Activated B cell treated with CpG ODN at 0.5 μM for 24 hours (primary cell): ENCODE results near the gene CEL. TPM values are rescaled to one million over a fixed set of nuclear protein-coding genes. Genes with fewer than 3 reads are reported as not detected.

Experiments used
- ATAC-seq: fragments of 200-7000 bp; cut with Tn5 transposase; one replicate; pipeline ENCODE4 v1.10.0; 2021; ENCODE audit warnings: low read depth, mild to moderate bottlenecking, moderate library complexity
- CTCF ChIA-PET: fragments of 350-600 bp; sonication (Branson Sonifier 250); formaldehyde crosslinking; loops from one replicate; lab custom pipeline; 2021; ENCODE audit warnings: antibody characterized with exemption; lab: Charles Lee
- POLR2A ChIA-PET: fragments of 350-600 bp; sonication (Branson Sonifier 250); formaldehyde crosslinking; loops from one replicate; lab custom pipeline; 2021; ENCODE audit warnings: antibody characterized with exemption; lab: Charles Lee
- DNase-seq: peaks from one replicate; pipeline ENCODE4 v3.0.0; 2022
- H3K27ac Mint-ChIP-seq: one replicate; pipeline ENCODE4 v1.8.0; 2020; ENCODE audit warnings: mixed read lengths
- H3K27me3 Mint-ChIP-seq: one replicate; pipeline ENCODE4 v1.8.0; 2021; ENCODE audit warnings: mixed read lengths
- H3K36me3 Mint-ChIP-seq: one replicate; pipeline ENCODE4 v1.8.0; 2021; ENCODE audit warnings: low read depth, mixed read lengths
- H3K4me1 Mint-ChIP-seq: one replicate; pipeline ENCODE4 v1.8.0; 2021; ENCODE audit warnings: mixed read lengths
- H3K4me3 Mint-ChIP-seq: one replicate; pipeline ENCODE4 v1.8.0; 2020; ENCODE audit warnings: mild to moderate bottlenecking, mixed read lengths
- H3K9me3 Mint-ChIP-seq: one replicate; pipeline ENCODE4 v1.8.0; 2020; ENCODE audit warnings: mixed read lengths
- intact Hi-C: fragments of 100-400 bp; cut with micrococcal nuclease; formaldehyde crosslinking; loops from one replicate; pipeline ENCODE4 v1.15.1; 2024
- total RNA-seq: library from RNA; stranded (reverse); gene quantifications from 2 replicates; pipeline ENCODE4 v1.2.3, GENCODE V29; 2022
- TF ChIP-seq, protein P1 (sequence below): fragments of 200-600 bp; IDR thresholded peaks from one replicate; pipeline ENCODE4 v1.8.0; 2022; ENCODE audit warnings: antibody characterized with exemption, mild to moderate bottlenecking

The CEL gene
- total RNA-seq, 1 donor from 2014 or later = 0.49 TPM

- ChIA-PET POLR2A (interaction anchor here (0.8 to 1.2 kb wide), 2 partner anchors 8 to 37 kb away, joined by 3 to 4 read pairs; no protein-coding TSS in a partner anchor), CTCF (interaction anchor here (22.0 kb wide), 1 partner anchor 39 kb away, joined by 369 read pairs; no protein-coding TSS in a partner anchor)
- ATAC-seq = no peak
- intact Hi-C loops = no loop called here
- TF ChIP-seq, protein P1, sequence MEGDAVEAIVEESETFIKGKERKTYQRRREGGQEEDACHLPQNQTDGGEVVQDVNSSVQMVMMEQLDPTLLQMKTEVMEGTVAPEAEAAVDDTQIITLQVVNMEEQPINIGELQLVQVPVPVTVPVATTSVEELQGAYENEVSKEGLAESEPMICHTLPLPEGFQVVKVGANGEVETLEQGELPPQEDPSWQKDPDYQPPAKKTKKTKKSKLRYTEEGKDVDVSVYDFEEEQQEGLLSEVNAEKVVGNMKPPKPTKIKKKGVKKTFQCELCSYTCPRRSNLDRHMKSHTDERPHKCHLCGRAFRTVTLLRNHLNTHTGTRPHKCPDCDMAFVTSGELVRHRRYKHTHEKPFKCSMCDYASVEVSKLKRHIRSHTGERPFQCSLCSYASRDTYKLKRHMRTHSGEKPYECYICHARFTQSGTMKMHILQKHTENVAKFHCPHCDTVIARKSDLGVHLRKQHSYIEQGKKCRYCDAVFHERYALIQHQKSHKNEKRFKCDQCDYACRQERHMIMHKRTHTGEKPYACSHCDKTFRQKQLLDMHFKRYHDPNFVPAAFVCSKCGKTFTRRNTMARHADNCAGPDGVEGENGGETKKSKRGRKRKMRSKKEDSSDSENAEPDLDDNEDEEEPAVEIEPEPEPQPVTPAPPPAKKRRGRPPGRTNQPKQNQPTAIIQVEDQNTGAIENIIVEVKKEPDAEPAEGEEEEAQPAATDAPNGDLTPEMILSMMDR = no peak
- Mint-ChIP-seq H3K4me3 (no peak overlapping the region), H3K4me1 (peaks cover 2% of the 10 kb centered on the region), H3K27ac (no peak overlapping the region), H3K27me3 (no peaks in the 10 kb centered on the region), H3K36me3 (peaks cover 57% of the 10 kb centered on the region), H3K9me3 (no peaks in the 10 kb centered on the region)
- DNase-seq = no peak
Measured at GRCh38 chr9:133106511-133107244, 44.9 kb downstream of the CEL start.

DNA sequence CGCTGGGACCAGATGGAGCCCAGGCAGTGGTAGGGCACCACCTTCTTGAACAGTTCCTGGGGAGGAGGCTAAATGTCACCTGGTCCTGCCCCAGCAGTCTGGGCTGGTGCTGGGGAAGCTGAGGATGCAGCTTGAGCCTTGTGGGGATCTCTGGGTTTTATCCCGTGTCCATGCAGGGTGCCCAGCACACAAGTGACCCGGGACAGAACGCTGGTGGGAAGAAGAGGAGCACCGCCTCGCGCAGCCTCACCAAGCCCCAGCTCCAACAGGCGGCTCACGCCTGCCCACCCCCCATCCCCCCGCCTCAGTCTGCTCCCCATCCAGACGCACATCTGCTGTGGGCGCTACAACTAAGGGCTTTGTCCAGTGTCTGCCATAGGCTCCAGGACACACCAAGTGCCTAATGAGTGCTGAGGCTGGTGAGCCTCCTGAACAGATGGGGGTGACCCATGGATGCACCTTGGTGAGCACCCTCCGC is 45.5 kb downstream of the CEL start:
- ChIA-PET POLR2A (no interaction called here), CTCF (interaction anchor here (22.0 kb wide), 1 partner anchor 39 kb away, joined by 369 read pairs; no protein-coding TSS in a partner anchor)
- TF ChIP-seq, protein P1 = no peak
- Mint-ChIP-seq H3K27me3 (no peaks in the 10 kb centered on the region), H3K36me3 (peaks cover 53% of the 10 kb centered on the region), H3K27ac (no peak overlapping the region), H3K9me3 (no peaks in the 10 kb centered on the region), H3K4me3 (no peak overlapping the region), H3K4me1 (peaks cover 8% of the 10 kb centered on the region)
- intact Hi-C loops = no loop called here
- no peak for ATAC-seq
- no peak for DNase-seq

- ChIA-PET POLR2A (no interaction called here), CTCF (interaction anchor here (22.0 kb wide), 1 partner anchor 38 kb away, joined by 369 read pairs; no protein-coding TSS in a partner anchor)
- no peak overlapping the region for H3K27ac Mint-ChIP-seq
- H3K27me3 Mint-ChIP-seq = no peaks in the 10 kb centered on the region
- intact Hi-C loops = no loop called here
- ATAC-seq = no peak
- H3K36me3 Mint-ChIP-seq = peaks cover 46% of the 10 kb centered on the region
- peaks cover 17% of the 10 kb centered on the region for H3K4me1 Mint-ChIP-seq
- TF ChIP-seq, protein P1 = no peak
- no peak for DNase-seq
- no peak overlapping the region for H3K4me3 Mint-ChIP-seq
- no peaks in the 10 kb centered on the region for H3K9me3 Mint-ChIP-seq
Measured at GRCh38 chr9:133107961-133108793, 46.4 kb downstream of the CEL start.

- H3K4me1 Mint-ChIP-seq = peaks cover 25% of the 10 kb centered on the region
- ATAC-seq = no peak
- ChIA-PET POLR2A (interaction anchor here (0.8 kb wide), 1 partner anchor 40 kb away, joined by 3 read pairs; no protein-coding TSS in a partner anchor), CTCF (interaction anchor here (22.0 kb wide), 1 partner anchor 37 kb away, joined by 369 read pairs; no protein-coding TSS in a partner anchor)
- no peaks in the 10 kb centered on the region for H3K27me3 Mint-ChIP-seq
- peaks cover 46% of the 10 kb centered on the region for H3K36me3 Mint-ChIP-seq
- no peak overlapping the region for H3K4me3 Mint-ChIP-seq
- no peaks in the 10 kb centered on the region for H3K9me3 Mint-ChIP-seq
- no peak overlapping the region for H3K27ac Mint-ChIP-seq
- DNase-seq = no peak
- intact Hi-C loops = no loop called here
- TF ChIP-seq, protein P1 = no peak
Measured at GRCh38 chr9:133108794-133109641, 47.2 kb downstream of the CEL start.
